Panc1 (cell line): ENCODE results near the gene KLHL2. TPM values are rescaled to one million over a fixed set of nuclear protein-coding genes. Genes with fewer than 3 reads are reported as not detected.

ENCODE experiments used
- ATAC-seq: fragments of 200-7000 bp; cut with Tn5 transposase; 2 replicates; pipeline ENCODE4 v1.9.1; 2020; ENCODE audit warnings: mild to moderate bottlenecking, moderate library complexity
- BruUV-seq: library from RNA; stranded (reverse); fragments of 400-500 nt; replicated peaks from 2 replicates; lab custom pipeline; 2021; lab: Mats Ljungman, UMichigan
- CTCF ChIA-PET: fragments of 300-600 bp; sonication (Branson Sonifier 250); formaldehyde crosslinking; loops from one replicate; lab custom pipeline; 2022; ENCODE audit warnings: antibody characterized with exemption; lab: Charles Lee
- POLR2A ChIA-PET: fragments of 300-600 bp; sonication (Branson Sonifier 250); formaldehyde crosslinking; loops from one replicate; lab custom pipeline; 2022; ENCODE audit warnings: antibody characterized with exemption; lab: Charles Lee
- DNase-seq: peaks from one replicate; pipeline ENCODE4 v3.0.0-alpha.2; 2010; ENCODE audit warnings: low read depth, low spot score
- H3K27ac ChIP-seq: 2 replicates; pipeline ENCODE4 v1.5.1; 2011; ENCODE audit warnings: mild to moderate bottlenecking, low read length, inconsistent platforms
- H3K27me3 ChIP-seq: fragments of 200-500 bp; sonication (Bioruptor generic); 2 replicates; pipeline ENCODE4 v1.6.0; 2014; ENCODE audit warnings: low read length, inconsistent platforms; ENCODE audit not compliant: control insufficient read depth, insufficient read depth
- H3K36me3 ChIP-seq: fragments of 200-500 bp; sonication (Bioruptor generic); 2 replicates; pipeline ENCODE4 v1.5.1; 2014; ENCODE audit warnings: inconsistent platforms, mild to moderate bottlenecking, low read length, moderate library complexity; ENCODE audit not compliant: control insufficient read depth, insufficient read depth
- H3K4me1 ChIP-seq: 2 replicates; pipeline ENCODE4 v1.5.1; 2011; ENCODE audit warnings: inconsistent platforms, mild to moderate bottlenecking, low read length, moderate library complexity; ENCODE audit not compliant: control insufficient read depth, insufficient read depth
- H3K4me3 ChIP-seq, 2 experiments: 2 replicates each; pipeline ENCODE4 v1.5.1; 2011 to 2012; ENCODE audit warnings: low read depth in 2 of 2, low read length in 2 of 2, mild to moderate bottlenecking in 2 of 2, inconsistent platforms in 1 of 2, moderate library complexity in 1 of 2
- H3K9me3 ChIP-seq: fragments of 200-500 bp; sonication (Bioruptor generic); 2 replicates; pipeline ENCODE4 v1.5.1; 2014; ENCODE audit warnings: low read depth, mild to moderate bottlenecking, inconsistent platforms, low read length, moderate library complexity; ENCODE audit not compliant: control insufficient read depth, insufficient read depth
- POLR2AphosphoS5 ChIP-seq: IDR thresholded peaks from 2 replicates; pipeline ENCODE4 v1.6.1; 2012; ENCODE audit warnings: mild to moderate bottlenecking, low read depth, low read length, moderate library complexity
- REST ChIP-seq, 2 experiments: IDR thresholded peaks; 2 replicates each; pipeline ENCODE4 v1.6.1; 2011 to 2012; ENCODE audit warnings: low read depth in 2 of 2, control low read depth in 1 of 2, low read length in 1 of 2, mild to moderate bottlenecking in 1 of 2, moderate library complexity in 1 of 2; ENCODE audit not compliant: insufficient read depth in 1 of 2
- SIN3A ChIP-seq: IDR thresholded peaks from 2 replicates; pipeline ENCODE4 v1.6.1; 2012; ENCODE audit warnings: low read depth, mild to moderate bottlenecking, low read length, moderate library complexity, borderline replicate concordance; ENCODE audit not compliant: insufficient read depth
- TCF7L2 ChIP-seq: IDR thresholded peaks from 2 replicates; pipeline ENCODE4 v1.6.1; 2011; ENCODE audit warnings: mild to moderate bottlenecking, low read depth, low read length, inconsistent platforms
- in situ Hi-C: cut with HindIII; loops from 2 replicates; pipeline ENCODE4 v1.10.0; 2016; ENCODE audit warnings: low sequenced_read_pairs, low pct_unique_long_range_greater_than_20kb
- intact Hi-C: fragments of 100-400 bp; cut with micrococcal nuclease; formaldehyde crosslinking; loops from one replicate; pipeline ENCODE4 v1.10.0; 2022; ENCODE audit not compliant: unreplicated experiment
- total RNA-seq: library from RNA; stranded (reverse); gene quantifications from one replicate; pipeline ENCODE4 v1.2.1, GENCODE V29; 2021; ENCODE audit not compliant: unreplicated experiment
- TF ChIP-seq, protein P1 (sequence below): fragments of 450-650 bp; IDR thresholded peaks from 2 replicates; pipeline ENCODE4 v1.5.1; 2017; ENCODE audit warnings: mild to moderate bottlenecking

The KLHL2 gene
- total RNA-seq, 1 experiment from 2014 or later: 17.4 TPM

DNA sequence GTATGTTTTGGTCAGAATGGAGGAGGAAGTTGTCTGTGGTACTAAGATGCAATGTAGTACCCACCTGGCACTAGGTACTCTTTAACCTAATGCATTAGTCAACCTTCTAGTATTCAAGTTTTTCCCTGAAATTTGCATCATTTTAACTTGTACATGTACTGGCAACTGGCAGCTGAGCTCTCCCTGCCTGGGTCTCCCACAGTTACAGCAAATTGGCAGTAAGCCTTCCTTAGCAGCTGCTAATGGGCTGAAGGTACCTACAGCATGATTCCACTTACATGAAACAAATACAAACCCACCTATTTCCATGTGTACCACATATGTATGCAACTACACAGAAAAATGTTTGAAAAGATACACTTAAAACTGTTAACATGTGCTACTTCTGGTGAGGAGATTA, 8.1 kb upstream of the KLHL2 start:
- Histone ChIP-seq H3K4me3 (no peak overlapping the region), H3K9me3 (no peaks in the 10 kb centered on the region), H3K27ac (no peak overlapping the region), H3K27me3 (no peaks in the 10 kb centered on the region), H3K36me3 (no peaks in the 10 kb centered on the region), H3K4me1 (no peaks in the 10 kb centered on the region)
- ChIA-PET CTCF (no interaction called here), POLR2A (no interaction called here)
- ATAC-seq (no peak), DNase-seq (no peak)
- in situ Hi-C loops: no loop called here
- intact Hi-C loops: no loop called here
- no TSS peak for BruUV-seq
- TF ChIP-seq SIN3A (no peak), TCF7L2 (no peak), POLR2AphosphoS5 (no peak), REST (IDR thresholded peaks at IDR 0.05; ENCODE audit: insufficient read depth in 1 of 2, low read depth in 2 of 2, low read length in 1 of 2) (no peak)
- TF ChIP-seq, protein P1, sequence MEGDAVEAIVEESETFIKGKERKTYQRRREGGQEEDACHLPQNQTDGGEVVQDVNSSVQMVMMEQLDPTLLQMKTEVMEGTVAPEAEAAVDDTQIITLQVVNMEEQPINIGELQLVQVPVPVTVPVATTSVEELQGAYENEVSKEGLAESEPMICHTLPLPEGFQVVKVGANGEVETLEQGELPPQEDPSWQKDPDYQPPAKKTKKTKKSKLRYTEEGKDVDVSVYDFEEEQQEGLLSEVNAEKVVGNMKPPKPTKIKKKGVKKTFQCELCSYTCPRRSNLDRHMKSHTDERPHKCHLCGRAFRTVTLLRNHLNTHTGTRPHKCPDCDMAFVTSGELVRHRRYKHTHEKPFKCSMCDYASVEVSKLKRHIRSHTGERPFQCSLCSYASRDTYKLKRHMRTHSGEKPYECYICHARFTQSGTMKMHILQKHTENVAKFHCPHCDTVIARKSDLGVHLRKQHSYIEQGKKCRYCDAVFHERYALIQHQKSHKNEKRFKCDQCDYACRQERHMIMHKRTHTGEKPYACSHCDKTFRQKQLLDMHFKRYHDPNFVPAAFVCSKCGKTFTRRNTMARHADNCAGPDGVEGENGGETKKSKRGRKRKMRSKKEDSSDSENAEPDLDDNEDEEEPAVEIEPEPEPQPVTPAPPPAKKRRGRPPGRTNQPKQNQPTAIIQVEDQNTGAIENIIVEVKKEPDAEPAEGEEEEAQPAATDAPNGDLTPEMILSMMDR: no peak

DNA sequence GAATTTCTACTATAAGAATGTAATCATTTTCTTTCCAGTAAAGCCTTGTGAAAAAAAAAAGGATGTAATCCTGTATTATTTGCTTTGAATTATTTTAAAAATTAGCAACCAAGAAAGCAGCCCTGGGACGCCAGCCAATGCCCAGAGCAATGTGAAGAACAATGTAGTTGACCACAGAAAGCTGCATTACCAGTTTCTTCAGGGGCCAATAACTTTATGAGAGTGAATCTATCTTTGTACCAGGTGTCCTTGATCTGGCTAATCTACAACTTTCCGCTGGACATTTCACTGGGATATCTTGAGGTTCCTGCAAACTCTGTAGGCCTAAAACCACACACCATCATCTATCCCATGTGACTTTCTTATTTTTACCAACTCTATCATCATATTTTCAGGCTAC, 7.6 kb upstream of the KLHL2 start:
- intact Hi-C loops: no loop called here
- H3K27me3 ChIP-seq: no peaks in the 10 kb centered on the region
- no peak for TF ChIP-seq SIN3A
- TF ChIP-seq POLR2AphosphoS5: no peak
- TF ChIP-seq TCF7L2: no peak
- TF ChIP-seq, protein P1: no peak
- TF ChIP-seq REST (IDR thresholded peaks at IDR 0.05; ENCODE audit: insufficient read depth in 1 of 2, low read depth in 2 of 2, low read length in 1 of 2): no peak
- H3K9me3 ChIP-seq: no peaks in the 10 kb centered on the region
- no peak overlapping the region for H3K4me3 ChIP-seq
- CTCF ChIA-PET: no interaction called here
- POLR2A ChIA-PET: no interaction called here
- ATAC-seq (no peak), DNase-seq (no peak)
- BruUV-seq: no TSS peak
- in situ Hi-C loops: no loop called here
- no peak overlapping the region for H3K27ac ChIP-seq
- H3K36me3 ChIP-seq: no peaks in the 10 kb centered on the region
- no peaks in the 10 kb centered on the region for H3K4me1 ChIP-seq
